Skin of body (tissue), 2 donors: ENCODE data around the gene MAD1L1. TPM values are rescaled to one million over a fixed set of nuclear protein-coding genes. Genes with fewer than 3 reads are reported as not detected.

Source experiments
- small RNA-seq: library from RNA; depleted of rRNA; stranded (forward); fragments of <200 nt; gene quantifications from one replicate; pipeline ENCODE3, GENCODE V24; 2014; ENCODE audit warnings: low replicate concordance
- total RNA-seq: library from RNA; depleted of rRNA; stranded (reverse); fragments of >200 nt; gene quantifications from one replicate; pipeline ENCODE4 v1.2.3, GENCODE V29; 2014

MAD1L1 gene
- total RNA-seq, 1 donor from 2014 or later: 28.5 TPM

Small RNA genes lying within 50 kb of the gene (small RNA-seq; reads per million reads assigned to genes)
- not detected for gene MIR4655

Other genes starting within 250 kb of the MAD1L1 start
- 12.4 TPM for gene MRM2, start 9.3 kb upstream of the MAD1L1 start, total RNA-seq
- 18.8 TPM for gene NUDT1, start 9.3 kb upstream of the MAD1L1 start, total RNA-seq
- 15.1 TPM for gene SNX8, start 81.5 kb upstream of the MAD1L1 start, total RNA-seq
- 108 TPM for gene EIF3B, start 121.9 kb upstream of the MAD1L1 start, total RNA-seq
- gene CHST12, start 170.7 kb upstream of the MAD1L1 start, total RNA-seq: 3.7 TPM
- not detected for gene GRIFIN, start 243.5 kb upstream of the MAD1L1 start, total RNA-seq